NK-92 treated with Interleukin-12 subunit alpha and Interleukin-12 subunit beta, amount 100 ng/mL, for 24 hours (cell line): ENCODE results near the gene CDC42BPA.
"Not testable (repeated sequence)": the region's sequence is repeated elsewhere in the genome, so short reads cannot be mapped to it uniquely, and the experiment has no call there.

Experiments used
- DNase-seq: peaks from one replicate; lab custom pipeline; 2025; lab: John Stamatoyannopoulos, UW

The CDC42BPA gene

GRCh38 chr1:227192163-227192562 lies 126.1 kb downstream of the CDC42BPA start:
- DNase-seq = no peak

- no peak for DNase-seq
Measured at GRCh38 chr1:227191607-227192006, 126.7 kb downstream of the CDC42BPA start.

- DNase-seq = no peak
Measured at GRCh38 chr1:227190321-227190720, 128.0 kb downstream of the CDC42BPA start.

GRCh38 chr1:227185291-227185690 lies 133.0 kb downstream of the CDC42BPA start:
- no peak for DNase-seq

- DNase-seq = no peak
Measured at GRCh38 chr1:227182012-227182411, 136.3 kb downstream of the CDC42BPA start.

- DNase-seq = no peak
Measured at GRCh38 chr1:227175611-227176010, 142.7 kb downstream of the CDC42BPA start.

GRCh38 chr1:227174164-227174563 lies 144.1 kb downstream of the CDC42BPA start:
- no peak for DNase-seq

GRCh38 chr1:227170361-227171166 lies 147.7 kb downstream of the CDC42BPA start:
- no peak for DNase-seq

- DNase-seq = no peak
Measured at GRCh38 chr1:227169343-227169742, 148.9 kb downstream of the CDC42BPA start.

GRCh38 chr1:227167276-227168101 lies 150.8 kb downstream of the CDC42BPA start:
- DNase-seq = no peak

- DNase-seq = no peak
Measured at GRCh38 chr1:227166559-227166958, 151.7 kb downstream of the CDC42BPA start.

- DNase-seq = no peak
Measured at GRCh38 chr1:227161470-227161869, 156.8 kb downstream of the CDC42BPA start.

- no peak for DNase-seq
Measured at GRCh38 chr1:227156520-227156919, 161.8 kb downstream of the CDC42BPA start.

GRCh38 chr1:227155688-227156087 lies 162.6 kb downstream of the CDC42BPA start:
- no peak for DNase-seq

- no peak for DNase-seq
Measured at GRCh38 chr1:227155004-227155403, 163.3 kb downstream of the CDC42BPA start.

- DNase-seq = no peak
Measured at GRCh38 chr1:227152525-227152924, 165.8 kb downstream of the CDC42BPA start.

GRCh38 chr1:227140376-227140775 lies 177.9 kb downstream of the CDC42BPA start:
- no peak for DNase-seq

- DNase-seq = no peak
Measured at GRCh38 chr1:227136210-227136820, 182.0 kb downstream of the CDC42BPA start.

GRCh38 chr1:227134686-227135314 lies 183.5 kb downstream of the CDC42BPA start:
- DNase-seq = no peak

GRCh38 chr1:227132695-227133094 lies 185.6 kb downstream of the CDC42BPA start:
- DNase-seq = not testable (repeated sequence)

GRCh38 chr1:227131193-227131592 lies 187.1 kb downstream of the CDC42BPA start:
- no peak for DNase-seq

- DNase-seq = no peak
Measured at GRCh38 chr1:227127891-227128290, 190.4 kb downstream of the CDC42BPA start.
